K562 (cell line): ENCODE data around the gene DHX57. TPM values are rescaled to one million over a fixed set of nuclear protein-coding genes. Genes with fewer than 3 reads are reported as not detected.

Source experiments
- ERF ChIP-seq: fragments of 450-650 bp; formaldehyde crosslinking; IDR thresholded peaks from 2 replicates; pipeline ENCODE4 v1.4.0; 2020; ENCODE audit warnings: mild to moderate bottlenecking, mixed read lengths
- ESRRA ChIP-seq: fragments of 450-650 bp; IDR thresholded peaks from 2 replicates; pipeline ENCODE4 v1.6.1; 2014; ENCODE audit warnings: low read depth, mild to moderate bottlenecking, moderate library complexity, borderline replicate concordance
- IRF9 ChIP-seq: fragments of 450-650 bp; IDR thresholded peaks from 2 replicates; pipeline ENCODE4 v1.6.1; 2016; ENCODE audit warnings: missing biosample characterization, missing genetic modification characterization
- KAT2B ChIP-seq: IDR thresholded peaks from one replicate; pipeline ENCODE4 v1.6.1; 2012; ENCODE audit warnings: low read depth, mild to moderate bottlenecking, control low read depth, inconsistent platforms, low read length, moderate library complexity
- NONO ChIP-seq, 2 experiments: fragments of 200-400 bp in 1 of 2; fragments of 450-650 bp in 1 of 2; formaldehyde crosslinking in 1 of 2; IDR thresholded peaks; 2 replicates each; pipeline ENCODE4 v1.6.1; 2017; ENCODE audit warnings: low read depth in 2 of 2, mild to moderate bottlenecking in 2 of 2, moderate library complexity in 2 of 2, low read length in 1 of 2
- STAG1 ChIP-seq: sonication (generic); formaldehyde crosslinking; IDR thresholded peaks from 2 replicates; pipeline ENCODE4 v1.5.0; 2020; ENCODE audit warnings: missing genetic modification reagents, borderline replicate concordance
- TFAP4 ChIP-seq: sonication (generic); formaldehyde crosslinking; IDR thresholded peaks from 2 replicates; pipeline ENCODE4 v1.8.0; 2022; ENCODE audit warnings: missing genetic modification reagents, mild to moderate bottlenecking, moderate library complexity, borderline replicate concordance
- TSC22D4 ChIP-seq: fragments of 450-650 bp; IDR thresholded peaks from 2 replicates; pipeline ENCODE4 v1.6.1; 2016; ENCODE audit warnings: missing genetic modification characterization, missing biosample characterization, control low read depth
- ZNF175 ChIP-seq: fragments of 200-800 bp; sonication (Bioruptor generic); IDR thresholded peaks from 2 replicates; pipeline ENCODE4 v1.6.1; 2016; ENCODE audit warnings: low read depth, mild to moderate bottlenecking, missing genetic modification characterization, missing compliant biosample characterization
- ZNF232 ChIP-seq: sonication (generic); formaldehyde crosslinking; IDR thresholded peaks from 2 replicates; pipeline ENCODE4 v1.8.0; 2022; ENCODE audit warnings: mild to moderate bottlenecking, missing genetic modification reagents
- ZNF407 ChIP-seq: fragments of 450-650 bp; IDR thresholded peaks from 2 replicates; pipeline ENCODE4 v1.6.1; 2016; ENCODE audit warnings: low read depth
- ZNF511 ChIP-seq: sonication (generic); formaldehyde crosslinking; IDR thresholded peaks from 2 replicates; pipeline ENCODE4 v1.8.0; 2022; ENCODE audit warnings: mild to moderate bottlenecking, missing genetic modification reagents
- ZNF583 ChIP-seq: fragments of 250-450 bp; sonication (Bioruptor Pico); IDR thresholded peaks from 2 replicates; pipeline ENCODE4 v1.4.0; 2020
- ZNF717 ChIP-seq: fragments of 250-450 bp; sonication (Bioruptor Pico); IDR thresholded peaks from 2 replicates; pipeline ENCODE4 v1.5.0; 2021
- polyA plus RNA-seq, 8 experiments: library from polyadenylated mRNA; depleted of rRNA in 4 of 8; stranded (reverse) in 5 of 8; unstranded in 3 of 8; fragments of >200 nt; fragmentation: Nextera tagmentation in 2 of 8; fragmentation: Illumina TruSeq in 1 of 8; extraction: Ambion mirVana in 2 of 8; extraction: Trizol in 1 of 8; gene quantifications; 2 replicates each; pipeline versions ENCODE4 v1.2.1 to v1.2.3, GENCODE V29; 2011 to 2014; ENCODE audit warnings: inconsistent platforms in 1 of 8, missing spikeins in 1 of 8
- total RNA-seq, 7 experiments: library from RNA; depleted of rRNA in 6 of 7; stranded (reverse); fragments of >200 nt in 6 of 7; fragmentation: Illumina TruSeq in 2 of 7; extraction: Trizol in 2 of 7; gene quantifications; 2 replicates each; pipeline versions ENCODE4 v1.2.1 to v1.2.3, GENCODE V29; 2011 to 2021; ENCODE audit warnings: low replicate concordance in 1 of 7
- TF ChIP-seq, protein P1 (sequence below): sonication (generic); formaldehyde crosslinking; IDR thresholded peaks from 2 replicates; pipeline ENCODE4 v1.8.1; 2022; ENCODE audit warnings: missing genetic modification reagents

The DHX57 gene
- total and polyA plus RNA-seq, 9 of the 15 experiments (the other 6 are each of a cell fraction or from before 2014, with no cell fraction given) = 7.4 to 23.6 (median 17.9) TPM

DNA sequence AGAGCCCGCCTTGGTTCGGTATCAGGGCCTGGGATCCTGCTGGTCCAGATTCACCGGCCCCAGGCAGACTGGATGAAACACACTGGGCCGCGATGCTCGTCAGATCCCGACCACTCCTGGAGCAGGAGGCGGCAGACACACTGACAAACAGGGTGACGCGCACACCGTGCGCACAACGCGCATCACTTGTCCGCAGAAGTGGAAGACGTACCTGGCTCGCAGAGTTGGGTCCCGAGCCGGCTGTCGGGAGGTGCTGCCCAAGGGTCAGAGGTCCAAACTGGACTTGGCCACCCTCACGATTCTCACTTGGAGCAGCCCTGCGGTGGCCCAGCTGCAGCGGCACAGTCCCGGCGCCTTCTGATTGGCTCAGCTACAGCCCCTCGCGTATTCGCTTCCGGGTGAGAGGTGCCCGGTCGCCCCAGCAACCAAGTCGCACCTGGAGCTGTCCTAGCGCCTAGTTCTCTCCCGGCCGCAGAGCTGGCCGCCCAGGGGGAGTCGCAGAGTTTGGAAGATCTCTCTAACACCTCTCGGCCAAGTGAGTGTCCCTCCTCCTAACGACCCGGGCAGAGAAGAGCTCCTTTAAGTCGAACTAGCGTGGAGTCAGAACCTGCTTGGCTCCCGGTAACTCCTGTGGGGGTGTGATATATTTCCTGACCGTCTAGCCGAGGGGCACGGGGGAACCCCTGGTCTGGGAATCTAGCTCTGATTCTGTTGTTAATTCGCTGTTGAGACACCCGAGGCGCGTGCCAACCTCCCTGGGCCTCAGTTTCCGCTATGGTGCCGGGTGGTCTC lies at the start of gene DHX57, which contains the start of gene MORN2 (continued):
- TF ChIP-seq ZNF175 (CRISPR knock-in tag) = no peak
- TF ChIP-seq TFAP4 = peak; percentile 99
- TF ChIP-seq ZNF583 = no peak
- TF ChIP-seq IRF9 (tag) = no peak
- no peak for TF ChIP-seq TSC22D4 (tag)
- 0 out of 2 replicates have a peak, but pooled peaks have one; percentile 17 for TF ChIP-seq ZNF511 (CRISPR knock-in tag)
- TF ChIP-seq, protein P1, sequence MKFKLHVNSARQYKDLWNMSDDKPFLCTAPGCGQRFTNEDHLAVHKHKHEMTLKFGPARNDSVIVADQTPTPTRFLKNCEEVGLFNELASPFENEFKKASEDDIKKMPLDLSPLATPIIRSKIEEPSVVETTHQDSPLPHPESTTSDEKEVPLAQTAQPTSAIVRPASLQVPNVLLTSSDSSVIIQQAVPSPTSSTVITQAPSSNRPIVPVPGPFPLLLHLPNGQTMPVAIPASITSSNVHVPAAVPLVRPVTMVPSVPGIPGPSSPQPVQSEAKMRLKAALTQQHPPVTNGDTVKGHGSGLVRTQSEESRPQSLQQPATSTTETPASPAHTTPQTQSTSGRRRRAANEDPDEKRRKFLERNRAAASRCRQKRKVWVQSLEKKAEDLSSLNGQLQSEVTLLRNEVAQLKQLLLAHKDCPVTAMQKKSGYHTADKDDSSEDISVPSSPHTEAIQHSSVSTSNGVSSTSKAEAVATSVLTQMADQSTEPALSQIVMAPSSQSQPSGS = no peak
- TF ChIP-seq KAT2B = no peak
- no peak for TF ChIP-seq ZNF717 (CRISPR knock-in tag)
- TF ChIP-seq NONO (IDR thresholded peaks at IDR 0.05; ENCODE audit: low read depth in 2 of 2, low read length in 1 of 2) = peak in 1 of 2 experiments; percentile 97; a peak in 2 of 4 replicates
- TF ChIP-seq ESRRA = peak; percentile 48; the same call in 1 of the 2 replicates
- no peak for TF ChIP-seq ZNF232
- no peak for TF ChIP-seq ZNF407
- TF ChIP-seq ERF (CRISPR knock-in tag) = no peak
- TF ChIP-seq STAG1 (CRISPR knock-in tag) = no peak
